ENCODE measurements around the gene TWF1.

DNA sequence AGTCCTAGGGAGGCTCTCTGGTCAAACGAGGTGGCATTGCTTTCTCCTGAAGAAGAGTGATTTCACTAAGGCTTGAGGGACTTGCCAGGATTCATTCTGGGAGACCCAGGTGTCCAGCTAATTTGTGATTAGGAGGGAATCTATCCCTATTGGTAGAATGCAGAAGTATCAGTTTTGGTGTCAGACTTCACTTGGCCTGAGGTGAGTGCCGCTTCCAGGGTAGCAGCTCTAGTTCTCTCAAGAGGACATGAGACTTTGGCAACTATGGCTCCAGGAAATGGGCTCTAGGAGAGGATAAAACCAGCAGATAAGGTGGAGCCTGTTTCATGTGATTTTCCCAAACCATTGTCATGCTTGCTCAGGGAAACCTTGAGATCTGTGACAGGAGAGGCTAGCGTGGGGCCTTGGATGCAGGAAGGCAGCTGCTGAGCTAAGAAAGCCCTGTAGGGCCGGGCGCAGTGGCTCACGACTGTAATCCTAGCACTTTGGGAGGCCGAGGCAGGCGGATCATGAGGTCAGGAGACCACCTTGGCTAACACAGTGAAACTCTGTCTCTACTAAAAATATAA lies 18.2 kb upstream of the TWF1 start:
- TF ChIP-seq, protein P1, sequence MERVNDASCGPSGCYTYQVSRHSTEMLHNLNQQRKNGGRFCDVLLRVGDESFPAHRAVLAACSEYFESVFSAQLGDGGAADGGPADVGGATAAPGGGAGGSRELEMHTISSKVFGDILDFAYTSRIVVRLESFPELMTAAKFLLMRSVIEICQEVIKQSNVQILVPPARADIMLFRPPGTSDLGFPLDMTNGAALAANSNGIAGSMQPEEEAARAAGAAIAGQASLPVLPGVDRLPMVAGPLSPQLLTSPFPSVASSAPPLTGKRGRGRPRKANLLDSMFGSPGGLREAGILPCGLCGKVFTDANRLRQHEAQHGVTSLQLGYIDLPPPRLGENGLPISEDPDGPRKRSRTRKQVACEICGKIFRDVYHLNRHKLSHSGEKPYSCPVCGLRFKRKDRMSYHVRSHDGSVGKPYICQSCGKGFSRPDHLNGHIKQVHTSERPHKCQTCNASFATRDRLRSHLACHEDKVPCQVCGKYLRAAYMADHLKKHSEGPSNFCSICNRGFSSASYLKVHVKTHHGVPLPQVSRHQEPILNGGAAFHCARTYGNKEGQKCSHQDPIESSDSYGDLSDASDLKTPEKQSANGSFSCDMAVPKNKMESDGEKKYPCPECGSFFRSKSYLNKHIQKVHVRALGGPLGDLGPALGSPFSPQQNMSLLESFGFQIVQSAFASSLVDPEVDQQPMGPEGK (CRISPR knock-in tag; IDR thresholded peaks at IDR 0.05; ENCODE audit: borderline replicate concordance) = no peak
- TF ChIP-seq, protein P2, sequence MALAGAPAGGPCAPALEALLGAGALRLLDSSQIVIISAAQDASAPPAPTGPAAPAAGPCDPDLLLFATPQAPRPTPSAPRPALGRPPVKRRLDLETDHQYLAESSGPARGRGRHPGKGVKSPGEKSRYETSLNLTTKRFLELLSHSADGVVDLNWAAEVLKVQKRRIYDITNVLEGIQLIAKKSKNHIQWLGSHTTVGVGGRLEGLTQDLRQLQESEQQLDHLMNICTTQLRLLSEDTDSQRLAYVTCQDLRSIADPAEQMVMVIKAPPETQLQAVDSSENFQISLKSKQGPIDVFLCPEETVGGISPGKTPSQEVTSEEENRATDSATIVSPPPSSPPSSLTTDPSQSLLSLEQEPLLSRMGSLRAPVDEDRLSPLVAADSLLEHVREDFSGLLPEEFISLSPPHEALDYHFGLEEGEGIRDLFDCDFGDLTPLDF (CRISPR knock-in tag; IDR thresholded peaks at IDR 0.05) = no peak
- TF ChIP-seq EP300 (IDR thresholded peaks at IDR 0.05; ENCODE audit: low read length) (no peak), RAD21 (CRISPR knock-in tag; conservative IDR thresholded peaks at IDR 0.05 in 1 of 2, IDR thresholded peaks at IDR 0.05 in 1 of 2) (no peak), ZNF707 (CRISPR knock-in tag; conservative IDR thresholded peaks at IDR 0.05) (no peak), EZH2 (IDR thresholded peaks at IDR 0.05; ENCODE audit: borderline replicate concordance, low read depth, low read length) (no peak), NONO (IDR thresholded peaks at IDR 0.05; ENCODE audit: low read depth in 2 of 2, low read length in 1 of 2) (no peak), SP1 (CRISPR knock-in tag; IDR thresholded peaks at IDR 0.05) (no peak), POLR2A (conservative IDR thresholded peaks at IDR 0.05) (no peak), YY1 (IDR thresholded peaks at IDR 0.05; ENCODE audit: borderline replicate concordance in 1 of 3, control insufficient read depth in 1 of 3, extremely low read depth in 1 of 3, insufficient read depth in 3 of 3, insufficient read length in 1 of 3, insufficient replicate concordance in 2 of 3, low read depth in 1 of 3, low read length in 2 of 3) (no peak)
- TF ChIP-seq, protein P3, sequence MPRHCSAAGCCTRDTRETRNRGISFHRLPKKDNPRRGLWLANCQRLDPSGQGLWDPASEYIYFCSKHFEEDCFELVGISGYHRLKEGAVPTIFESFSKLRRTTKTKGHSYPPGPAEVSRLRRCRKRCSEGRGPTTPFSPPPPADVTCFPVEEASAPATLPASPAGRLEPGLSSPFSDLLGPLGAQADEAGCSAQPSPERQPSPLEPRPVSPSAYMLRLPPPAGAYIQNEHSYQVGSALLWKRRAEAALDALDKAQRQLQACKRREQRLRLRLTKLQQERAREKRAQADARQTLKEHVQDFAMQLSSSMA (CRISPR knock-in tag; IDR thresholded peaks at IDR 0.05) = no peak
- TF ChIP-seq, protein P4, sequence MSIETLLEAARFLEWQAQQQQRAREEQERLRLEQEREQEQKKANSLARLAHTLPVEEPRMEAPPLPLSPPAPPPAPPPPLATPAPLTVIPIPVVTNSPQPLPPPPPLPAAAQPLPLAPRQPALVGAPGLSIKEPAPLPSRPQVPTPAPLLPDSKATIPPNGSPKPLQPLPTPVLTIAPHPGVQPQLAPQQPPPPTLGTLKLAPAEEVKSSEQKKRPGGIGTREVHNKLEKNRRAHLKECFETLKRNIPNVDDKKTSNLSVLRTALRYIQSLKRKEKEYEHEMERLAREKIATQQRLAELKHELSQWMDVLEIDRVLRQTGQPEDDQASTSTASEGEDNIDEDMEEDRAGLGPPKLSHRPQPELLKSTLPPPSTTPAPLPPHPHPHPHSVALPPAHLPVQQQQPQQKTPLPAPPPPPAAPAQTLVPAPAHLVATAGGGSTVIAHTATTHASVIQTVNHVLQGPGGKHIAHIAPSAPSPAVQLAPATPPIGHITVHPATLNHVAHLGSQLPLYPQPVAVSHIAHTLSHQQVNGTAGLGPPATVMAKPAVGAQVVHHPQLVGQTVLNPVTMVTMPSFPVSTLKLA (conservative IDR thresholded peaks at IDR 0.05) = no peak
- TF ChIP-seq, protein P5, sequence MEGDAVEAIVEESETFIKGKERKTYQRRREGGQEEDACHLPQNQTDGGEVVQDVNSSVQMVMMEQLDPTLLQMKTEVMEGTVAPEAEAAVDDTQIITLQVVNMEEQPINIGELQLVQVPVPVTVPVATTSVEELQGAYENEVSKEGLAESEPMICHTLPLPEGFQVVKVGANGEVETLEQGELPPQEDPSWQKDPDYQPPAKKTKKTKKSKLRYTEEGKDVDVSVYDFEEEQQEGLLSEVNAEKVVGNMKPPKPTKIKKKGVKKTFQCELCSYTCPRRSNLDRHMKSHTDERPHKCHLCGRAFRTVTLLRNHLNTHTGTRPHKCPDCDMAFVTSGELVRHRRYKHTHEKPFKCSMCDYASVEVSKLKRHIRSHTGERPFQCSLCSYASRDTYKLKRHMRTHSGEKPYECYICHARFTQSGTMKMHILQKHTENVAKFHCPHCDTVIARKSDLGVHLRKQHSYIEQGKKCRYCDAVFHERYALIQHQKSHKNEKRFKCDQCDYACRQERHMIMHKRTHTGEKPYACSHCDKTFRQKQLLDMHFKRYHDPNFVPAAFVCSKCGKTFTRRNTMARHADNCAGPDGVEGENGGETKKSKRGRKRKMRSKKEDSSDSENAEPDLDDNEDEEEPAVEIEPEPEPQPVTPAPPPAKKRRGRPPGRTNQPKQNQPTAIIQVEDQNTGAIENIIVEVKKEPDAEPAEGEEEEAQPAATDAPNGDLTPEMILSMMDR (IDR thresholded peaks at IDR 0.05 in 2 of 3, conservative IDR thresholded peaks at IDR 0.05 in 1 of 3; ENCODE audit: insufficient read depth in 2 of 3, low read depth in 1 of 3, low read length in 3 of 3) = no peak
- TF ChIP-seq, protein P6, sequence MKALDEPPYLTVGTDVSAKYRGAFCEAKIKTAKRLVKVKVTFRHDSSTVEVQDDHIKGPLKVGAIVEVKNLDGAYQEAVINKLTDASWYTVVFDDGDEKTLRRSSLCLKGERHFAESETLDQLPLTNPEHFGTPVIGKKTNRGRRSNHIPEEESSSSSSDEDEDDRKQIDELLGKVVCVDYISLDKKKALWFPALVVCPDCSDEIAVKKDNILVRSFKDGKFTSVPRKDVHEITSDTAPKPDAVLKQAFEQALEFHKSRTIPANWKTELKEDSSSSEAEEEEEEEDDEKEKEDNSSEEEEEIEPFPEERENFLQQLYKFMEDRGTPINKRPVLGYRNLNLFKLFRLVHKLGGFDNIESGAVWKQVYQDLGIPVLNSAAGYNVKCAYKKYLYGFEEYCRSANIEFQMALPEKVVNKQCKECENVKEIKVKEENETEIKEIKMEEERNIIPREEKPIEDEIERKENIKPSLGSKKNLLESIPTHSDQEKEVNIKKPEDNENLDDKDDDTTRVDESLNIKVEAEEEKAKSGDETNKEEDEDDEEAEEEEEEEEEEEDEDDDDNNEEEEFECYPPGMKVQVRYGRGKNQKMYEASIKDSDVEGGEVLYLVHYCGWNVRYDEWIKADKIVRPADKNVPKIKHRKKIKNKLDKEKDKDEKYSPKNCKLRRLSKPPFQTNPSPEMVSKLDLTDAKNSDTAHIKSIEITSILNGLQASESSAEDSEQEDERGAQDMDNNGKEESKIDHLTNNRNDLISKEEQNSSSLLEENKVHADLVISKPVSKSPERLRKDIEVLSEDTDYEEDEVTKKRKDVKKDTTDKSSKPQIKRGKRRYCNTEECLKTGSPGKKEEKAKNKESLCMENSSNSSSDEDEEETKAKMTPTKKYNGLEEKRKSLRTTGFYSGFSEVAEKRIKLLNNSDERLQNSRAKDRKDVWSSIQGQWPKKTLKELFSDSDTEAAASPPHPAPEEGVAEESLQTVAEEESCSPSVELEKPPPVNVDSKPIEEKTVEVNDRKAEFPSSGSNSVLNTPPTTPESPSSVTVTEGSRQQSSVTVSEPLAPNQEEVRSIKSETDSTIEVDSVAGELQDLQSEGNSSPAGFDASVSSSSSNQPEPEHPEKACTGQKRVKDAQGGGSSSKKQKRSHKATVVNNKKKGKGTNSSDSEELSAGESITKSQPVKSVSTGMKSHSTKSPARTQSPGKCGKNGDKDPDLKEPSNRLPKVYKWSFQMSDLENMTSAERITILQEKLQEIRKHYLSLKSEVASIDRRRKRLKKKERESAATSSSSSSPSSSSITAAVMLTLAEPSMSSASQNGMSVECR (CRISPR knock-in tag; IDR thresholded peaks at IDR 0.05) = no peak
